Measurements from ENCODE around the gene EFCAB12.
"Not testable (repeated sequence)": the region's sequence is repeated elsewhere in the genome, so short reads cannot be mapped to it uniquely, and the experiment has no call there.

Gene EFCAB12

GRCh38 chr3:129393760-129394564, 34.5 kb downstream of the EFCAB12 start:
- not testable (repeated sequence) for DNase-seq (ENCODE audit: low read depth in 2 of 2)

- no peak for DNase-seq (ENCODE audit: low read depth in 2 of 2)
Observed at GRCh38 chr3:129393271-129393670, 35.2 kb downstream of the EFCAB12 start.

DNA sequence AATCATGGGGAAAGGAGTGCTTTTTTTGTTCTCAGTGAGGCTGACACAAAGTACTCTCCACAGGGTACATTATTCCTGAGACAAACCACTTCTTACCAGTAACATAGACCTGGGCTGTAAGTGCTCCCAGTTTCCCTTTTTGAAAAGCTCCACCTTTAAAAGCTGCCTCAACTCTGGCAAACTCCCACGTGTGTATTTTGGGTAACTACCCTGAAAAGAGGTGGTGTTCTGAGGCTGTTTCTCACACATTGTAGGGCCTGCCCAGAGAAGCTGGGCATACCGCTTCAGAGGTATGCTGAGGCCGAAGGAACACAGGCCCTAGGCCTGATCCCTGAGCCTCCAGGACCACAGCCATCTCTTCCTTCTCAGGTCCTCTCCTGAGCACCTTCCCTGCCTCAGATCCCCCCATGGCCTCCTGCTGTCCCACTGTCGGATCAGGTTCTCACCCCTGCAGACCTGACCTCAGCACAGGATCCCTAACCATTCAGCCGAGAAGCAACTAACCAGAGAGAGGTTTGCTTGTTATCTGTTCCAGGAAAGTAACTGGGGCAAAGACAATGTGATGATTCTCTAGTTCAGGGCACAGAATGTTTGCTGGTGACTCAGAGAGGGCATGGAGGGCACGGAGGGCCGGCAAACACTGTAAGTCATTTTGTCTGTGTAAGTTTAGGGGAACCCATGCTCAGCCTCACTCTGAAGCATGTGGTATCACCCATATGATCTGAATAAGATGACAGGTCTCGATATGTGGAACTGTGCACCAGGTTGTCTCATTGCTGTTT, 36.1 kb downstream of the EFCAB12 start:
- DNase-seq (ENCODE audit: low read depth in 2 of 2), result not testable (repeated sequence)

DNA sequence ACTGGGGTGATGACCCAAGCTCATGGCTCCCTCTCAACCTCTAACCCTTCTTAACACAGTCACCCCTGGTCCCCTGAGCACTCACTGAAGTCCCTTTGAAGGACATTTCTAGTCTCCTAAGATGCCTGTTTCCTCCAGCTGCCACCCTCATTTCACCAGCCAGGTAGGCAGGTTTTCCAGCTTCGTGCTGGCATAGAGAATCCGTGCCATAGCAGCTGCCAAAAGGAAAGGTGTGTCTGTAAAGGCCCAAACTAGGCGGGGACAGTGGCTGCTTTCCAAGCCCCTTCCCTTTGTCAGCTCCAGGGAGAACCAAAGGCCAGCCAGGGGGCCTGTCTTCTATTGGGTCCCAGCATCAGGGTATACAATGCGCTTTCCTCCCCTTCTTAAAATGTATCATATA, 36.9 kb downstream of the EFCAB12 start:
- DNase-seq (ENCODE audit: low read depth in 2 of 2), result not testable (repeated sequence)

- DNase-seq (ENCODE audit: low read depth in 2 of 2), result no peak
Observed at GRCh38 chr3:129389572-129389937, 38.9 kb downstream of the EFCAB12 start.

- peak; percentile 29 to 33 for DNase-seq (ENCODE audit: low read depth in 2 of 2)
Observed at GRCh38 chr3:129388791-129389571, 39.5 kb downstream of the EFCAB12 start.

- no peak for DNase-seq (ENCODE audit: low read depth in 2 of 2)
Observed at GRCh38 chr3:129387487-129387886, 40.9 kb downstream of the EFCAB12 start.

- DNase-seq (ENCODE audit: low read depth in 2 of 2), result no peak
Observed at GRCh38 chr3:129386984-129387383, 41.5 kb downstream of the EFCAB12 start.

- not testable (repeated sequence) for DNase-seq (ENCODE audit: low read depth in 2 of 2)
Observed at GRCh38 chr3:129385507-129385906, 42.9 kb downstream of the EFCAB12 start.

DNA sequence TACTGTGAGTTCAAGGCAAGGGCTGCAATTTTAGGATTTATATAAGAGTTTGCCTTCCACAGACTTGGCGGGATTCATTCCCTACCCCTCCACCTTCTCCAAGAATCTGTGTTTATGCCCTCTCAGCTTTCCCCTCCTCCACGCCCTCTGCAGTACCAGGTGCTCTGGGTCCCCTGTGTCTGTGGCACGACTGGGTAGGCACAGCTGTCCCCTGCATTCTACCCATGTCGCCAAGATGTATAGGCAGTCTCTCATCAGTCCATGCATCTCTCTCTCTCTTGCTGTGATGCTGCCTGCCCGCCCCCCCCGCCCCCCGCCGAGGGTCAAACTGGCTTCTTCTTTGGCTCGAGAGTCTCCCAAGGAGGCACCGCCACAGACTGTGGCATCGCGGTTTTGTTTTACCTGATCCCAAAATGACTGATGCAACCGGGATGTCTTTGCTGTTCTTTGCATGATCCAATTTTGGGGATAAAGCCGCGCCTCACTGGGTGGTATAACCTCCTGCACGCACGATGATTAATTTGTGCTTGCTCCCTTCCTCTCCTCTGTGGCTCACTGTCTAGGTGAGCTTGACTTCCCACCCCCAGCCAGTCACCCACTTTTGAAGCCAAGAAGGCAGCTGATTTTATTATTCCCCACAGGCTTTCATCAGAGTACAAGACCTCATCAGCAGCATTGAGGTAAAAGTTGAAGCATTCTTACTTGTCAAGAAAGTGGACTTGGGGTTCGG, 43.7 kb downstream of the EFCAB12 start:
- no peak for DNase-seq (ENCODE audit: low read depth in 2 of 2)

- not testable (repeated sequence) for DNase-seq (ENCODE audit: low read depth in 2 of 2)
Observed at GRCh38 chr3:129384103-129384502, 44.3 kb downstream of the EFCAB12 start.

- peak in 1 of 2 experiments; percentile 15 for DNase-seq (ENCODE audit: low read depth in 2 of 2)
Observed at GRCh38 chr3:129383292-129383860, 45.1 kb downstream of the EFCAB12 start.

GRCh38 chr3:129382366-129382765, 46.1 kb downstream of the EFCAB12 start:
- no peak for DNase-seq (ENCODE audit: low read depth in 2 of 2)

DNA sequence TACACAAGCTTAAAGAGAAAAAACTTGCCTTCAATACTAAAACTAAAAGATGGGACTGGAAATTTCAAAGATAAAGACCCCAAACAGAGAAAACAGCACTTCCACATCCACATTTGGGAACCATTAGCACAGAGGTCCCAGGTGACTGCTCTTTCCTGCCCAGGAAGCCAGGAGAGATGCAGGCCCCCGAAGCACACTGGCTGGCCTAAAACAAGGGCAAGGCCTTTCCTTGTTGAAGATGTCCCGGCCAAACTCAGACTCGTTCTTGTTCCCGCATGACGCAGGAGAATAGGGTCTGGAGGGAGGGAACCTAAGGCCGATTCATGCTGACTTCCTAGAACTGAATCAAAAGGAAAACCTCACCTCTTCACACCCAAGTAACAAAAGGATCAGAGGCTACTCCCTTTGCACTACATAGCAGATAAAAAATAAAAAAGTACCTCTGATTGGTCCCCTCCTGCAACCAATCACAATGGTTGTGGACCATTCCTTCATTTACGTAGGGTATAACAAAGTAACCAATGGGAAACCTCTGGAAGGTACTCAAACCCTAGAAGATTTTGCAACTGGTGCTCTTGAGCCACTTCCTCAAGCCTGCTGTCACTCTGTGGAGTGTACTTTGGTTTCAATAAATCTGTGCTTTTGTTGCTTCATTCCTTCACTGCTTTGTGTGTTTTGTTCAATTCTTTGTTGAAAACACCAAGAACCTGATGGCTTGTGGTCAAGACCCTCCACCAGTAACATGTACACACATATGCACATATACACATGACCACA, 48.7 kb downstream of the EFCAB12 start:
- no peak for DNase-seq (ENCODE audit: low read depth in 2 of 2)

DNA sequence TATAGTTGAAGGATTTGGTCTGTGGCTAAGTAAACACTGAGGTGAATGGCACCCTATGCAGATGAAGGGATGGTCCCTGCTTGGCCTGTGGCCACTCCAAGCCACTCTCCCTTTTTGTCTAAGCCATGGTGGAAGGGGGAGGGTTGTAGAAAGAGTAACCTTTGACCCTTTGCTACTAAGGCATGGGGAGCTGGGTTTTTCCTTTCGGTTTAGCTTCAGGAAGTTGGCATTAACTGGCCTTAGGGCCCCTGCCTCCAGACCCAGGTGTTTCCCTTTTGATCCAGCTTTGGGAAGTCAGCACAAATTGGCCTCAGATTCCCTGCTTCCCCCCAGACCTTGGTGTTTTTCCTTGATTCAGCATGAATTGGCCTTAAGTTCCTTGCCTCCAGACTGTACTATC, 49.5 kb downstream of the EFCAB12 start:
- DNase-seq (ENCODE audit: low read depth in 2 of 2), result no peak

GRCh38 chr3:129377615-129378014, 50.8 kb downstream of the EFCAB12 start:
- DNase-seq (ENCODE audit: low read depth in 2 of 2), result no peak

DNA sequence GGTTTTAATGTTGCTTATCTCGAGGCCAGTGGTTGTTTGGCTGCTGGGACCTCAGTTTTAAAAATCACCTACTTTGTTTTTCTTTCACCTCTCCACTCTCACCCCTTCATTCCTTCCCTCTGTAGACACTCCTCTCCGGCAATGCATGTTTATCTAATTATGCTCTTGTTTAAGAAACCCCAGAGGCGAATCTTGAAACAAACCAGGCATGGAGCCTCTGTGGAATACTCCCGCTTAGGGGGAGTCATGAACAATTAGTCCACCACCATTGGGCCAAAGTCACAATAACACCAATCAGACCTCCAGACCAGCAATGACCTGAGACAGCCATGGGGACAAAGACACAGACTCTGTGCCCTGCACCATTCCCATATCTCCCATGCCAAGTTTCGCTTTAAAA, 53.3 kb downstream of the EFCAB12 start:
- DNase-seq (ENCODE audit: low read depth in 2 of 2), result no peak

GRCh38 chr3:129371041-129371826, 57.2 kb downstream of the EFCAB12 start:
- no peak for DNase-seq (ENCODE audit: low read depth in 2 of 2)

- no peak for DNase-seq (ENCODE audit: low read depth in 2 of 2)
Observed at GRCh38 chr3:129370248-129370964, 58.0 kb downstream of the EFCAB12 start.

Measured in fibroblast of skin of left quadriceps (primary cell).